MM.1S (cell line): ENCODE results near the gene EHBP1.

ENCODE experiments used
- DNase-seq: peaks from one replicate; pipeline ENCODE4 v3.0.0-alpha.2; 2015
- H2AFZ ChIP-seq: fragments of 300-600 bp; sonication (generic); 2 replicates; pipeline ENCODE4 v1.6.0; 2016; ENCODE audit warnings: antibody characterized with exemption, low read length
- H3F3A ChIP-seq: fragments of 300-600 bp; sonication (generic); 2 replicates; pipeline ENCODE4 v1.6.1; 2016; ENCODE audit warnings: mild to moderate bottlenecking, antibody characterized with exemption, low read length, moderate library complexity, mixed read lengths; ENCODE audit not compliant: insufficient read depth
- H3K27ac ChIP-seq: fragments of 300-600 bp; sonication (generic); 2 replicates; pipeline ENCODE4 v1.5.1; 2016; ENCODE audit warnings: mild to moderate bottlenecking, low read length
- H3K27me3 ChIP-seq: fragments of 300-600 bp; sonication (generic); replicated peaks from 2 replicates; pipeline ENCODE4 v1.6.0; 2016; ENCODE audit warnings: low read length; ENCODE audit not compliant: insufficient read depth
- H3K36me3 ChIP-seq: fragments of 300-600 bp; sonication (generic); replicated peaks from 2 replicates; pipeline ENCODE4 v1.6.1; 2016; ENCODE audit warnings: mild to moderate bottlenecking, low read length, mixed read lengths; ENCODE audit not compliant: insufficient read depth
- H3K4me1 ChIP-seq: fragments of 300-600 bp; sonication (generic); 2 replicates; pipeline ENCODE4 v1.6.1; 2016; ENCODE audit warnings: low read length, mixed read lengths
- H3K4me2 ChIP-seq: fragments of 300-600 bp; sonication (generic); 2 replicates; pipeline ENCODE4 v1.6.0; 2016; ENCODE audit warnings: low read depth, low read length
- H3K4me3 ChIP-seq: fragments of 300-600 bp; sonication (generic); 2 replicates; pipeline ENCODE4 v1.5.1; 2016; ENCODE audit warnings: low read length, mixed read lengths
- H3K79me2 ChIP-seq: fragments of 300-600 bp; sonication (generic); 2 replicates; pipeline ENCODE4 v1.6.1; 2016; ENCODE audit warnings: mixed run types, low read length, mixed read lengths
- H3K9ac ChIP-seq: fragments of 300-600 bp; sonication (generic); 2 replicates; pipeline ENCODE4 v1.6.1; 2016; ENCODE audit warnings: low read length, mixed read lengths
- H3K9me2 ChIP-seq: fragments of 300-600 bp; sonication (generic); replicated peaks from 2 replicates; pipeline ENCODE4 v1.6.1; 2016; ENCODE audit warnings: mild to moderate bottlenecking, low read length, mixed read lengths; ENCODE audit not compliant: insufficient read depth
- H3K9me3 ChIP-seq: fragments of 300-600 bp; sonication (generic); replicated peaks from 2 replicates; pipeline ENCODE4 v1.6.1; 2016; ENCODE audit warnings: mild to moderate bottlenecking, low read length, mixed read lengths; ENCODE audit not compliant: insufficient read depth
- H4K20me1 ChIP-seq: fragments of 300-600 bp; sonication (generic); 2 replicates; pipeline ENCODE4 v1.6.1; 2016; ENCODE audit warnings: mild to moderate bottlenecking, low read length, moderate library complexity, mixed read lengths; ENCODE audit not compliant: insufficient read depth
- EZH2 ChIP-seq: fragments of 300-600 bp; sonication (generic); optimal IDR thresholded peaks from 2 replicates; pipeline ENCODE3; 2017; ENCODE audit warnings: low read depth, mild to moderate bottlenecking, antibody characterized with exemption, low read length, mixed read lengths
- EZH2phosphoT487 ChIP-seq: fragments of 300-600 bp; sonication (generic); IDR thresholded peaks from 2 replicates; pipeline ENCODE4 v1.6.1; 2018; ENCODE audit warnings: antibody characterized with exemption, low read length
- TF ChIP-seq, protein P1 (sequence below): fragments of 300-600 bp; sonication (generic); IDR thresholded peaks from 2 replicates; pipeline ENCODE4 v1.5.1; 2016; ENCODE audit warnings: antibody characterized with exemption, low read length, mixed read lengths

EHBP1 gene

GRCh38 chr2:62784341-62784740, 78.8 kb downstream of the EHBP1 start:
- Histone ChIP-seq H3K27ac (no peak overlapping the region), H3K79me2 (no peaks in the 10 kb centered on the region), H3K9me3 (no peaks in the 10 kb centered on the region), H3K36me3 (no peaks in the 10 kb centered on the region), H3K9ac (no peak overlapping the region), H3K4me1 (no peaks in the 10 kb centered on the region), H3K9me2 (no peaks in the 10 kb centered on the region), H3K27me3 (no peaks in the 10 kb centered on the region), H3K4me2 (no peak overlapping the region), H3K4me3 (no peak overlapping the region), H4K20me1 (no peaks in the 10 kb centered on the region), H2AFZ (no peak overlapping the region), H3F3A (no peaks in the 10 kb centered on the region)
- no peak for DNase-seq
- TF ChIP-seq, protein P1, sequence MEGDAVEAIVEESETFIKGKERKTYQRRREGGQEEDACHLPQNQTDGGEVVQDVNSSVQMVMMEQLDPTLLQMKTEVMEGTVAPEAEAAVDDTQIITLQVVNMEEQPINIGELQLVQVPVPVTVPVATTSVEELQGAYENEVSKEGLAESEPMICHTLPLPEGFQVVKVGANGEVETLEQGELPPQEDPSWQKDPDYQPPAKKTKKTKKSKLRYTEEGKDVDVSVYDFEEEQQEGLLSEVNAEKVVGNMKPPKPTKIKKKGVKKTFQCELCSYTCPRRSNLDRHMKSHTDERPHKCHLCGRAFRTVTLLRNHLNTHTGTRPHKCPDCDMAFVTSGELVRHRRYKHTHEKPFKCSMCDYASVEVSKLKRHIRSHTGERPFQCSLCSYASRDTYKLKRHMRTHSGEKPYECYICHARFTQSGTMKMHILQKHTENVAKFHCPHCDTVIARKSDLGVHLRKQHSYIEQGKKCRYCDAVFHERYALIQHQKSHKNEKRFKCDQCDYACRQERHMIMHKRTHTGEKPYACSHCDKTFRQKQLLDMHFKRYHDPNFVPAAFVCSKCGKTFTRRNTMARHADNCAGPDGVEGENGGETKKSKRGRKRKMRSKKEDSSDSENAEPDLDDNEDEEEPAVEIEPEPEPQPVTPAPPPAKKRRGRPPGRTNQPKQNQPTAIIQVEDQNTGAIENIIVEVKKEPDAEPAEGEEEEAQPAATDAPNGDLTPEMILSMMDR = no peak
- TF ChIP-seq EZH2phosphoT487 = no peak
- TF ChIP-seq EZH2 = no peak

- Histone ChIP-seq H3K27me3 (no peaks in the 10 kb centered on the region), H3K9me2 (no peaks in the 10 kb centered on the region), H2AFZ (no peak overlapping the region), H4K20me1 (no peaks in the 10 kb centered on the region), H3K9me3 (no peaks in the 10 kb centered on the region), H3K4me1 (no peaks in the 10 kb centered on the region), H3K4me3 (no peak overlapping the region), H3K36me3 (no peaks in the 10 kb centered on the region), H3K9ac (no peak overlapping the region), H3F3A (no peaks in the 10 kb centered on the region), H3K4me2 (no peak overlapping the region), H3K79me2 (no peaks in the 10 kb centered on the region), H3K27ac (no peak overlapping the region)
- DNase-seq = no peak
- TF ChIP-seq EZH2phosphoT487 (no peak), EZH2 (no peak)
- TF ChIP-seq, protein P1 = no peak
Observed at GRCh38 chr2:62785216-62785615, 79.7 kb downstream of the EHBP1 start.

DNA sequence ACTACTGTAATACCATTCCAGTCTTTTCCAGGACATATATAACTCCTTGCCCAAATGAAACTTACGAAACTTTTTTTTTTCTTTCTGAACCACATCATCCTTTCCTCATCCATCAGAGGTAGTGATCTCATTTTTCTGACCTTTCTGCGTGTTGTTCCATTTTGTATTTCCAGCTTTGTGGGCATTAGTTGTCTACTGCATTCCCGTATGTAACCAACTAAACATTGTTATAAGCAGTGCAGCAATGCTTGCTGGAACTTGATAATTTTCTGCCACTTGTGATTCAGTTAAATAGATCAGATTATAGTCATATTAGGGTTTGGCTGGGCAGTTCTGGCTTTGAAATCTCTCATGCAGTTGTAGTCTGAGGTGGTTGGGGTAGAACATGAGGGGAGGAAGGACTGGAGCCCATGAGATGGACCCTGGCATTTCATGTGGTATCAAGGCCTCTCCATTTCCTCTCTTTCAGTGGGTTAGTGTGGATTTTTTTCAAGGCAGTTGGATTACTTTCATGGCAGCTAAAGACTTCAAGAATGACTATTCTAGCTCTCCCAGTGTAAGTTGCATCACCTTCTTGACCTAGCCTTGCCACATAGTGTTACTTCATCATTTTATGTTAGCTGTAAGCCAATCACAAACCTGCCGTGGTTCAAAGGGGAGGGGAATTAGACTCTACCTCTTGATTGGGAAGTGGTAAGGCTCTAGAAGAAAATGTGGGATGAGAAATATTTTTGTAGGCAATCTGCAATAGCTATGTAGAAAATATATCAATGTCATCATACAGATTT, 80.5 kb downstream of the EHBP1 start:
- Histone ChIP-seq H3K4me2 (no peak overlapping the region), H3F3A (no peaks in the 10 kb centered on the region), H4K20me1 (no peaks in the 10 kb centered on the region), H3K4me1 (no peaks in the 10 kb centered on the region), H2AFZ (no peak overlapping the region), H3K27me3 (no peaks in the 10 kb centered on the region), H3K27ac (no peak overlapping the region), H3K9me3 (no peaks in the 10 kb centered on the region), H3K79me2 (no peaks in the 10 kb centered on the region), H3K36me3 (no peaks in the 10 kb centered on the region), H3K9me2 (no peaks in the 10 kb centered on the region), H3K4me3 (no peak overlapping the region), H3K9ac (no peak overlapping the region)
- no peak for TF ChIP-seq EZH2
- no peak for TF ChIP-seq EZH2phosphoT487
- TF ChIP-seq, protein P1 = no peak
- DNase-seq = no peak
